ENCODE results near the gene FKRP.

The FKRP gene

GRCh38 chr19:46732172-46732938 is 13.5 kb upstream of the FKRP start:
- DNase-seq, result no peak

- DNase-seq, result no peak
These were observed 12.7 kb upstream of the FKRP start for GRCh38 chr19:46732966-46733689.

GRCh38 chr19:46733690-46734292 is 12.1 kb upstream of the FKRP start:
- no peak for DNase-seq

- no peak for DNase-seq
These were observed 9.1 kb upstream of the FKRP start for GRCh38 chr19:46736531-46737297.

- no peak for DNase-seq
These were observed 8.6 kb upstream of the FKRP start for GRCh38 chr19:46737298-46737654.

GRCh38 chr19:46737761-46738171 is 8.1 kb upstream of the FKRP start:
- no peak for DNase-seq

GRCh38 chr19:46739290-46739771 is 6.5 kb upstream of the FKRP start:
- DNase-seq, result no peak

- no peak for DNase-seq
These were observed 4.4 kb upstream of the FKRP start for GRCh38 chr19:46741447-46741846.

- no peak for DNase-seq
These were observed 2.9 kb upstream of the FKRP start for GRCh38 chr19:46742926-46743480.

- DNase-seq, result no peak
These were observed 1.7 kb upstream of the FKRP start for GRCh38 chr19:46744005-46744691.

- no peak for DNase-seq
These were observed 827 bp upstream of the FKRP start for GRCh38 chr19:46745030-46745429.

GRCh38 chr19:46746281-46747057 is 612 bp downstream of the FKRP start, which contains the start of gene STRN4:
Gene STRN4, minus strand, starts transcription at chr19:46746450. Its CDS starts 20 bp downstream, at chr19:46746430.
- DNase-seq, result peak; percentile 67

- DNase-seq, result peak; percentile 81
These were observed 2.7 kb downstream of the FKRP start for GRCh38 chr19:46748325-46749109.

GRCh38 chr19:46753420-46754155 is 7.7 kb downstream of the FKRP start:
- DNase-seq, result peak; percentile 66

GRCh38 chr19:46755077-46755852 is 9.4 kb downstream of the FKRP start:
- no peak for DNase-seq

- no peak for DNase-seq
These were observed 10.1 kb downstream of the FKRP start for GRCh38 chr19:46755853-46756543.

GRCh38 chr19:46756544-46756888 is 10.7 kb downstream of the FKRP start:
- DNase-seq, result no peak

- DNase-seq, result no peak
These were observed 13.3 kb downstream of the FKRP start for GRCh38 chr19:46759206-46759605.

Data from stimulated activated CD4-positive, alpha-beta T cell treated with anti-CD3 and anti-CD28 coated beads, Interleukin-4, amount 100 ng/mL, for 1 hour (primary cell).